Measurements from ENCODE around the gene AKIRIN1.
"Not testable (repeated sequence)": the region's sequence is repeated elsewhere in the genome, so short reads cannot be mapped to it uniquely, and the experiment has no call there.

AKIRIN1 gene

DNA sequence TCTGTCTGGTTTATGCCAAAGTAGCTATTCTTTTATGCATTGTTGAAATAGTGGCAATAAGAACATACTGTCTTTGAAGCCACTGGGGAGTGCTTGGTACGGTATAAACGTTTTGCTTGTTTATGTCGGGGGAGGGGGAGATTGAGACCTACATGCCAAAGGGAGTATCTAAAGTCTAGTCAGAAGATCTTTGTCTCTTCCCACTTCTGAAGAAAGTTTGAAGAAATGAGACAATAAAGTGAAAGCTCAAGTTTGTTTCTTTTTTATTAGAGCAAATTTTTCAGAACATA is 6.8 kb downstream of the AKIRIN1 start:
- in situ Hi-C loops (cut with MboI; ENCODE audit: low sequenced_read_pairs, unreplicated experiment), result no loop called here
- DNase-seq (ENCODE audit: low spot score), result no peak
- TF ChIP-seq, protein P1, sequence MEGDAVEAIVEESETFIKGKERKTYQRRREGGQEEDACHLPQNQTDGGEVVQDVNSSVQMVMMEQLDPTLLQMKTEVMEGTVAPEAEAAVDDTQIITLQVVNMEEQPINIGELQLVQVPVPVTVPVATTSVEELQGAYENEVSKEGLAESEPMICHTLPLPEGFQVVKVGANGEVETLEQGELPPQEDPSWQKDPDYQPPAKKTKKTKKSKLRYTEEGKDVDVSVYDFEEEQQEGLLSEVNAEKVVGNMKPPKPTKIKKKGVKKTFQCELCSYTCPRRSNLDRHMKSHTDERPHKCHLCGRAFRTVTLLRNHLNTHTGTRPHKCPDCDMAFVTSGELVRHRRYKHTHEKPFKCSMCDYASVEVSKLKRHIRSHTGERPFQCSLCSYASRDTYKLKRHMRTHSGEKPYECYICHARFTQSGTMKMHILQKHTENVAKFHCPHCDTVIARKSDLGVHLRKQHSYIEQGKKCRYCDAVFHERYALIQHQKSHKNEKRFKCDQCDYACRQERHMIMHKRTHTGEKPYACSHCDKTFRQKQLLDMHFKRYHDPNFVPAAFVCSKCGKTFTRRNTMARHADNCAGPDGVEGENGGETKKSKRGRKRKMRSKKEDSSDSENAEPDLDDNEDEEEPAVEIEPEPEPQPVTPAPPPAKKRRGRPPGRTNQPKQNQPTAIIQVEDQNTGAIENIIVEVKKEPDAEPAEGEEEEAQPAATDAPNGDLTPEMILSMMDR (IDR thresholded peaks at IDR 0.05; ENCODE audit: borderline replicate concordance, control extremely low read depth, extremely low read depth, insufficient read depth, missing control alignments), result no peak

DNA sequence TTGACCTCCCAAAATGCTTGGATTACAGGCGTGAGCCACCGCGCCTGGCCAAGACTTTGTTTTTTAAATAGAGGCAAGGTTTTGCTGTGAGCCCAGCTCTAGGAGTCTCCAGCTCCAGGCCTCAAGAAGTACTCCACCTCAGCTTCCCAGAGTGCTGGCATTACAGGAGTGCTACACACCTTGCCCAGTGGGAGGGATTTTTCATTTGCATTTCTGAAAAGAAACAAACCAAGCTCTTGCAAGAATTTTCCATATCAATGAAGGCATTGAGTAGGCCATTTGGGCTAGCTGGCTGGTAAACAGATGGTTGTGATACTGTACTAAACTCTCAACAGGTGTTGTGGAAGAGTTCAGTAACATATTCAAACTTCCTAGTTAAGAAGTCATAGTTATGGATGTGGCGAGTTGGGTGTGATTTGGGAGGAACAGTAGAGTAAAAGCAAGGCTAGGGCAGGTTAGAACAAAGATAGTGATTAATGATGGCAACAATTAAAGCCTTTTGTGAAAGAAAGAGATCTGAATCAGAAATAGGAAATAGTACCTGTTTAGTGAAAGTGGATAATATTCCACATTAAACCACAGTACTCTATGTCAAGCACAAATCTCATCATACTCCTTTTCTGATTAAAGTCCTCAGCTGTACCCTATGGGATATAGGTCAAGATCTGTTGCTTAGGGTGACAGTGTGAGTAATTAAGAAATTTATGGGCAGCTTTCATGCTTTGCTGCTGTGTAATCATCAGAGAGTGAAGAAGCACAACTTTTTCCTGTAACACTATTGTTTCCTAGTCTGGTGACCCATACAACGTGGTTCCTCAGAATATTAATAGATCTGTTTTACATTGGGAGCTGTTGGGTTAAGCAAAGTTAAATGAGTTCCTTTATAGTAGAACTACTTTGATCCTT is 10.7 kb downstream of the AKIRIN1 start:
- no peak for DNase-seq (ENCODE audit: low spot score)
- TF ChIP-seq, protein P1 (IDR thresholded peaks at IDR 0.05; ENCODE audit: borderline replicate concordance, control extremely low read depth, extremely low read depth, insufficient read depth, missing control alignments), result no peak
- in situ Hi-C loops (cut with MboI; ENCODE audit: low sequenced_read_pairs, unreplicated experiment), result no loop called here

DNA sequence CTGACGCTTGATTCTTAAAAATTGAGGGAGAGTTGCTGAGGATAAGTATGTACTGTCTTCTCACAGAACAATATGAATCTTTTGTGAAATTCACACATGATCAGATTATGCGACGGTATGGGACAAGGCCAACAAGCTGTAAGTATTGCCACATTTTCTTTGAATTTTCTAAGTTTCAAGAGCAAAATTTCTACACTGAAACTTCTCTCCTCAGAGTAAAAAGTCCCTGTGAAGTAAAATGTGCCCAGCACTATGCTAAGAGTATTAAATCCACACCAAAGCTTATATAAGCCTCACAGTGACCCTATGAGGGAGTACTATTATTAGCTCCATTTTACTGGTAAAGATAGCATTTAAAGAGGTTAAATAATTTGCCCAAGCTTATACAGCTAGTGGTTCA is 12.2 kb downstream of the AKIRIN1 start:
- in situ Hi-C loops (cut with MboI; ENCODE audit: low sequenced_read_pairs, unreplicated experiment), result no loop called here
- TF ChIP-seq, protein P1 (IDR thresholded peaks at IDR 0.05; ENCODE audit: borderline replicate concordance, control extremely low read depth, extremely low read depth, insufficient read depth, missing control alignments), result no peak
- DNase-seq (ENCODE audit: low spot score), result no peak

DNA sequence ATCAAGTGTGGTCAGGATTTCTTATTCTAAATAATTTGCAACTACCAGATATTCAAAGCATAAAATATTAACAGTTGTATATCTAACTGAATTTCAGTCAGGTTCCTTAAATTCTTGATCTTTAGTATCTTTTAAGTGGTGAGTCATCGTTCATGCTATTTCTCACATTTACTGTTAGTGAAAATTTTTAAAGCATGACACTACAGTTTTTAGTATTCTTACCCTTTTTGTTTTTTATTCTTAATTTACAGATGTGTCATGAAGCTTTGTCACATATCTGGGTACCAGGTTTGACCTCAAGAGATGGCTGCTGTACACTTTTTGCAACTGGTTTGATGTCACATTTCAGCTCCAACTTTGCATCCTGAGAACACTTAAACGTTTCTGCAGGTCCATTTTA is 12.7 kb downstream of the AKIRIN1 start:
- DNase-seq (ENCODE audit: low spot score), result no peak
- in situ Hi-C loops (cut with MboI; ENCODE audit: low sequenced_read_pairs, unreplicated experiment), result no loop called here
- TF ChIP-seq, protein P1 (IDR thresholded peaks at IDR 0.05; ENCODE audit: borderline replicate concordance, control extremely low read depth, extremely low read depth, insufficient read depth, missing control alignments), result no peak

DNA sequence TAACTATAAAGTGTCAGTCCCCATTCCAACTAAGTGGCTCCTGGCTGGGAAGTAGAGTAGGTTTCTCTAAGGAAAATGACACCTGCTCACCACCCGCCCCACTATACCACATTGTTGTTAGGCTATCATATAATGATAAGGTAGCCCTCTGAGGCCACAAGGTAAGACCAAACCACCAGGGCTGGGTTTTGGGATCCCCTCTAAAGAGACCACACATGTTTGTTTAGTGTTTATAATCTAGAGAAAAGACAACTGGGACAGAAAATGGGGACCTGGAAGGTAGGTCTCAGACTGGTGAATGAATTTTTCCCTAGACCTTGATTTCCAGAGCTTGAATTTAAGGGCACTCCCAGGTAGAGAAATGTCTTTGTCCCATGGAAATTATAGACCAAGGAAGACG is 15.2 kb downstream of the AKIRIN1 start:
- in situ Hi-C loops (cut with MboI; ENCODE audit: low sequenced_read_pairs, unreplicated experiment), result no loop called here
- DNase-seq (ENCODE audit: low spot score), result no peak
- TF ChIP-seq, protein P1 (IDR thresholded peaks at IDR 0.05; ENCODE audit: borderline replicate concordance, control extremely low read depth, extremely low read depth, insufficient read depth, missing control alignments), result no peak

DNA sequence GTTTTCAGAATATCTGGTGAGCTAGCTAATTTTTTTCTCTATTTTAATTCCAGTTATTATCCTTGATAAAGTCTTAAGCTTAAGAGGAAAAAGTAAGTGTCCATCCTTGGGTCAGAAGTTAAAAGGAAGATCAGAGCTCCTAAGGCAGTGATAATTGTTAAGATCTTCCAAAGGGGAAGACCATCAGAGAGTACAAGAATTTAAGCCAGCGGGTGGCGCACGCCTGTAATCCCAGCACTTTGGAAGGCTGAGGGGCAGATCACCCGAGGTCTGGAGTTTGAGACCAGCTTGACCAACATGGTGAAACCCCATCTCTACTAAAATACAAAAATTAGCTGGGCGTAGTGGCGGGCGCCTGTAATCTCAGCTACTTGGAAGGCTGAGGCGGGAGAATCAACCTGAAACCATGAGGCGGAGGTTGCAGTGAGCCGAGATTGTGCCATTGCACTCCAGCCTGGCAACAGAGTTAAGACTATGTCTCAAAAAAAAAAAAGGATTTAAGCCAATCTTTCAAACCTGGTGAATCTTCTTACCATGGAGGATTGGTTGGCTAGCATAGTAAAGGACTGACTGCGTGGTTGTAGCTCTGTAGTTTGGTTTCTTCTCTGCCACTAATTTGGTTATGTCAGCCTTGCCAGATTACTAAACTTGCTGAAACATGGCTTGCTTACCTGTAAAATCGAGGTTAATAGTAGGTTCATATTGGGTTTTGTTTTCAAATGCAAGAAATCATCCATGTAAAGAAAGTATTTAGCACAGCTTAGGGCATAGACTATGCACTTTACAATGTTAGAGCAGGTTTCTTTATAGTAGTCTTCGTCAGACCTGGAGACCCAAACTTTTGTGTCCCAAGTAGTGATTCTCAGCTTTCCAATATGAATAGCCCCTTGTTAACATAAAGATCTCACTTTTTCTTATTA is 15.9 kb downstream of the AKIRIN1 start:
- in situ Hi-C loops (cut with MboI; ENCODE audit: low sequenced_read_pairs, unreplicated experiment), result no loop called here
- no peak for DNase-seq (ENCODE audit: low spot score)
- TF ChIP-seq, protein P1 (IDR thresholded peaks at IDR 0.05; ENCODE audit: borderline replicate concordance, control extremely low read depth, extremely low read depth, insufficient read depth, missing control alignments), result no peak

DNA sequence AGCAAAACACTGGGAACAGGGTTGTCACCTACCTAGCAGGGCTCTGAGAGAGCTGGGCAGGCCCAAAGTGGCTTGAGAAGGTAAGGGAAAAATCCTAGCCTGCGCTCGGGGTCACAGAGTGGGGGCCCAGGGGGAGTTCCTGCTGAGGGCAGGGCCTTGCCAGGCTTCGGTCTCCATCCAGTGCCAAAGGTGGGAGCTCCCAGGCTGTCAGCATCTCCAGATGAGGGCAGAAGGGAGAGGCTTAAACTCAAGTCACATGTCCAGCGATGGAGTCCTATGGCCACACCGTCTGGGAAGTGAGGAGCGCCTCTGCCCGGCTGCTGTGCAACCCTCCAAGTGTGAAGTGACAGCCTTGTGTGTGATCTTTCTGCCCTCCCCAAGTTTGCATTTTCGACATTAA is 23.9 kb downstream of the AKIRIN1 start:
- in situ Hi-C loops (cut with MboI; ENCODE audit: low sequenced_read_pairs, unreplicated experiment); DNase-seq (ENCODE audit: low spot score): not testable (repeated sequence)

All from GM13976 (cell line).